ENCODE data around the gene TULP3.
A peak's percentile ranks its signal among the peaks of the same experiment; 100 is the strongest.
"Not testable (repeated sequence)": the region's sequence is repeated elsewhere in the genome, so short reads cannot be mapped to it uniquely, and the experiment has no call there.

The TULP3 gene

DNA sequence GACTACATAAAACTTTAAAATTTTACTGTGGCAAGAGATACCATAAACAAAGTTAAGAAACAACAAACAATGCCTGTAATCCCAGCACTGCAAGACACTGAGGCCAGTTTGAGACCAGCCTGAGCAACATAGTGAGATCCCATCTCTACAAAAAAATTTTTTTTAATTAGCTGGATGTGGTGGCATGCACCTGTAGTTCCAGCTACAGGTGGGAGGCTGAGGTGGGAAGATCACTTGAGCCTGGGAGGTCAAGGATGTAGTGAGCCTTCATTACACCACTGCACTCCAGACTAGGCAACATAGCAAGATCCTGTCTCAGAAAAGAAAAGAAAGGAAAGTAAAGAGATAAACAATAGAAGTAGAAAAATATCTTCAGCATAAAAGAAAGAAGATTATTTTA lies 30.5 kb upstream of the TULP3 start:
- TF ChIP-seq, protein P1, sequence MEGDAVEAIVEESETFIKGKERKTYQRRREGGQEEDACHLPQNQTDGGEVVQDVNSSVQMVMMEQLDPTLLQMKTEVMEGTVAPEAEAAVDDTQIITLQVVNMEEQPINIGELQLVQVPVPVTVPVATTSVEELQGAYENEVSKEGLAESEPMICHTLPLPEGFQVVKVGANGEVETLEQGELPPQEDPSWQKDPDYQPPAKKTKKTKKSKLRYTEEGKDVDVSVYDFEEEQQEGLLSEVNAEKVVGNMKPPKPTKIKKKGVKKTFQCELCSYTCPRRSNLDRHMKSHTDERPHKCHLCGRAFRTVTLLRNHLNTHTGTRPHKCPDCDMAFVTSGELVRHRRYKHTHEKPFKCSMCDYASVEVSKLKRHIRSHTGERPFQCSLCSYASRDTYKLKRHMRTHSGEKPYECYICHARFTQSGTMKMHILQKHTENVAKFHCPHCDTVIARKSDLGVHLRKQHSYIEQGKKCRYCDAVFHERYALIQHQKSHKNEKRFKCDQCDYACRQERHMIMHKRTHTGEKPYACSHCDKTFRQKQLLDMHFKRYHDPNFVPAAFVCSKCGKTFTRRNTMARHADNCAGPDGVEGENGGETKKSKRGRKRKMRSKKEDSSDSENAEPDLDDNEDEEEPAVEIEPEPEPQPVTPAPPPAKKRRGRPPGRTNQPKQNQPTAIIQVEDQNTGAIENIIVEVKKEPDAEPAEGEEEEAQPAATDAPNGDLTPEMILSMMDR (conservative IDR thresholded peaks at IDR 0.05), result no peak
- no peak overlapping the region for H3K27ac ChIP-seq

DNA sequence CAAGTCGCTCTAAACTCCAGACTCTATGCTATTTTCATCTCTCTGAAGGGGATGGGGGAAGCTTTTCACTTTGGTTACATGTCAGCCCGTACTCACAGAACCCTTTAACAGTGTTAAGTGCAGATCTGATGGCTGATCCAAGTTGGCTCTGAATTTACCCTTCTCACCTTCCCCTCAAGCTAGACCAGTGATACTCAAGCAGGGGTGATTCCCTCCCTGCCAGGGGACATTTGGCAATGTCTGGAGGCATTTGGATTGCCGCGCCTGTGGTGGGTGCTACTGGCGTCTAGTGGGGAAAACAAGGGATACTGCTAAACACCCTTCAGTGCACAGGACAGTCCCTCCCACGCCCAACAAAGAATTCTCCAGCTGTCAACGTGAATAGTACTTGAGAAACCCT lies 27.8 kb upstream of the TULP3 start:
- no peak overlapping the region for H3K27ac ChIP-seq
- TF ChIP-seq, protein P1 (conservative IDR thresholded peaks at IDR 0.05), result no peak

DNA sequence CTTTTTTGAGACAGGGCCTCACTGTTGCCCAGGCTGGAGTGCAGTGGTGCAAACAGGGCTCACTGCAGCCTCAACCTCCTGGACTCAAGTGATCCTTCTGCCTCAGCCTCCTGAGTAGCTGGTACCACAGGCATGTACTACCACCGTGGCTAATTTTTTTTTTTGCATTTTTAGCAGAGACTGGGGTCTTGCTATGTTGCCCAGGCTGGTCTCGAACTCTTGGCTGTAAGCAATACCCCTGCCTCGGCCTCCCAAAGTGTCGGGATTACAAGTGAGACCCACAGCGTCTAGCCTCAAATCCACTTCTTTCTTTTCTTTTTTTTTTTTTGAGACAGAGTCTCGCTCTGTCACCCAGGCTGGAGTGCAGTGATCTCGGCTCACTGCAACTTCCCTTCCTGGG lies 27.3 kb upstream of the TULP3 start:
- H3K27ac ChIP-seq, result not testable (repeated sequence)

DNA sequence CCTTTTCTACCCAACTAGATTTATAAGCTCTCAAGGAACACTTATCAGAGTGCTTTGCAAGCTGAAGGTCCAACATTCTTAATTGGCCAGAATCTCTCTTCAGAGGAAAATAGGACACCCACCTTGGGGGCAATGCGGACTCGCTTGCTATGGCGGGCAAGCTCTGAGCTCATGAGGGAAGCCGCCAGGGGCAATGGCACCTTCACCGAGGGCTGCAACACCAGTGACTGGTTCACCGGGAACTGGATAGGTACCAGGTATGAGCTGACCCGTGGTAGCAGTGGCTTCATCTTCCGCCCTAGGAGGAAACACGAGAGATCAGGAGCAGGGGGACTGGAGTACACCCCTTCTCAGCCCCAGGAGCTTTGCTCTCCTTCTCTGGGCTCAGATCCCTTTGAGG lies 26.5 kb upstream of the TULP3 start:
- TF ChIP-seq, protein P1 (conservative IDR thresholded peaks at IDR 0.05), result no peak
- H3K27ac ChIP-seq, result no peak overlapping the region

DNA sequence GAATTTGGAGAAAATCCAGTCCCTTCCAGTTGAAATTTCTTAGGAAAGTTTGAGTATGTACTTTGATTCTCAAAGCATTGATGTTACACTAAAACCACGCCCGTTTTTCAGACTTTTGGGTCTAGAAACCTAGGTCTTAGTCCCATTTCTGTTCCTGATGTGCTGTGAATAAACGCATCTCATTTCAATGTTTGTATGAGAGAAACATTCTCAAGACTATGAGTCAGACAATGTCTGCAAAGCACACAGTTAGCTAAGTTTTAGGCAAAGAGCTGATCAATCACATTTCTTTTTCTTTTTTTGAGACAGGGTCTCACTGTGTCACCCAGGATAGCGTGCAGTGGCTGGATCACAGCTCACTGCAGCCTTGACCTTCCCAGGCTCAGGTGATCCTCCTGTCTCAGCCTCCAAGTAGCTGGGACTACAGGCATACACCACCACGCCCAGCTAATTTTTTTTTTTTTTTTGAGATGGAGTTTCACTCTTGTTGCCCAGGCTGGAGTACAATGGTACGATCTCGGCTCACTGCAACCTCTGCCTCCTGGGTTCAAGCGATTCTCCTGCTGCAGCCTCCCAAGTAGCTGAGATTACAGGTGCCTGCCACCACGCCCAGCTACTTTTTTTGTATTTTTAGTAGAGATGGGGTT lies 21.6 kb upstream of the TULP3 start:
- H3K27ac ChIP-seq, result not testable (repeated sequence)

DNA sequence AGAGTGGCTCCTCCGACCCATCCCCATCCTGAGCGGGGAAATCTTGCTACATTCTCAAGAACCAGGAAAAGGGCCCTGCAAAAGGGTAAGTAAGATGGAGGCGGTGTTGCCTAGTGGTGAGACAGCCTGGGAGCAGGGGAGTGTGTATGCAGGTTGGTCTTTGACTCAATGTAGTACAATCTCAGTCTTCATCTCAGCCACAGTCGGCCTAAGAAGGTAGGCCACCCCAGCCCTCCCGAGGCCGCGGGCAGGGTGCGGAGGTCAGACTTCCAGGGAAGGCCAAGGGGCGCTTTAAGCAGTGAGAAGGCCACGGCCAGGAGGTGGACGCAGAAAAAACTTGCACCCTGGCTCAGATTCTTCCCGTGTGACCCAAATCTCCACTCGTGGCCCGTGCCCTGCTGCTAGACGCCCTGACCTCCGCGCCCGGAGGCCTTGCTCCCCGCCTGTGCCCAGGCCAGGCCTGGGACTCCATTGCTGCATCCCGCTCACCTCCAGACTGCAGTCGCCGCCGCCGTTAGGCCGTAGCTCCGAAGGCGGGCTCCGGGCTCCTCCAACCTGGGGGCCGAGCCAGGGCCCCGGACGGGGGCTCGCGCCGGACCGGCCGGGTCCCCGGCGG lies 14.2 kb upstream of the TULP3 start:
- TF ChIP-seq, protein P1 (conservative IDR thresholded peaks at IDR 0.05), result no peak
- H3K27ac ChIP-seq, result peak overlapping the region; percentile 96

DNA sequence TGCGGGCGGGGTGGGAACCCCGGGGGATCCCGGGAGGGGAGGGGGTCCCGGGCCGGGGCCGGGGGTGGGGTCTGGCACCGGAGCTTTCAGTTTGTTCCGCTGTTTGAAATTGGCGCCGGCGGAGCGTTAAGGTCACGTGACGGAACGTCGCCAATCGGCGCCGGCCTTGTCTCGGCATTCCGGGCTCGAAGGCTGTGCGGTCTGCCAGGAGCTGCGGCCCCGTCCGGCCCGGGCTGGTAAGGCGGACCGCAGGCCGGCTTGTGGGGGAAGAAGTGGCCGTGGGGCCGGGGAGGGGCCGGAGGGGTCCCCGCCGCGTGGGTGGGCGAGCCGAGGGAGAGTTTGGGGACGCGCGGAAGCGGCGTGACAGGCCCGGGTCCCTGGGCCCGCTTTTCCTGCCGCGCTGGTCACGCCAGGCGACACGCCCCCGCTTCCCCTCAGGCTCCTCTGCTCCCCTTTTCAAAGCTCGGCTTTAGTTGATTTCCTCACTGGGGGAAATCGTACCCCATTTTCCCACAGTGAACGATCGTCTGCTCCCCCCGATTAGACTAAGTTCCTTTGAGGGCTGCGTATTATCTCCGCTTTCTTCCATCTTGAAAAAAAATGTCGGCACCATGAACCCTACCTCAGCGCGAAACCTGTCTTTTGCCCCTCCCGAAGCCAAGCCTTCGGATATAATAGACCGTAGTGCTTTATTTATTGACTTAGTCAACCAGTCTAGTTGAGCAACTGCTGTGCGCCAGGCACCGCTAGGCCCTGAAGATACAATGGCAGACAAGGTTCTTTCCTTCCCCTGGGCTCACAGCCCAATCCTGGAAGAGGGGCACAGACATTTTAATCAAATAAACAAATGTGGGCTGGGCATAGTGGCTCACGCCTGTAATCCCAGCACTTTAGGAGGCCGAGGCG lies 13.4 kb upstream of the TULP3 start, which contains the start of the genes FOXM1 and RHNO1:
FOXM1 (minus strand) TSS at position 128 of the 906 bp plus-strand sequence. CDS start 2,696 bp downstream, outside the sequence.
RHNO1 (plus strand) TSS at position 177 of the 906 bp plus-strand sequence. CDS start 8,144 bp downstream, outside the sequence.
- peak within 1 kb of the TSS; percentile 96 for H3K27ac ChIP-seq
- TF ChIP-seq, protein P1 (conservative IDR thresholded peaks at IDR 0.05), result peak; percentile 16; the same call in 1 of the 2 replicates

DNA sequence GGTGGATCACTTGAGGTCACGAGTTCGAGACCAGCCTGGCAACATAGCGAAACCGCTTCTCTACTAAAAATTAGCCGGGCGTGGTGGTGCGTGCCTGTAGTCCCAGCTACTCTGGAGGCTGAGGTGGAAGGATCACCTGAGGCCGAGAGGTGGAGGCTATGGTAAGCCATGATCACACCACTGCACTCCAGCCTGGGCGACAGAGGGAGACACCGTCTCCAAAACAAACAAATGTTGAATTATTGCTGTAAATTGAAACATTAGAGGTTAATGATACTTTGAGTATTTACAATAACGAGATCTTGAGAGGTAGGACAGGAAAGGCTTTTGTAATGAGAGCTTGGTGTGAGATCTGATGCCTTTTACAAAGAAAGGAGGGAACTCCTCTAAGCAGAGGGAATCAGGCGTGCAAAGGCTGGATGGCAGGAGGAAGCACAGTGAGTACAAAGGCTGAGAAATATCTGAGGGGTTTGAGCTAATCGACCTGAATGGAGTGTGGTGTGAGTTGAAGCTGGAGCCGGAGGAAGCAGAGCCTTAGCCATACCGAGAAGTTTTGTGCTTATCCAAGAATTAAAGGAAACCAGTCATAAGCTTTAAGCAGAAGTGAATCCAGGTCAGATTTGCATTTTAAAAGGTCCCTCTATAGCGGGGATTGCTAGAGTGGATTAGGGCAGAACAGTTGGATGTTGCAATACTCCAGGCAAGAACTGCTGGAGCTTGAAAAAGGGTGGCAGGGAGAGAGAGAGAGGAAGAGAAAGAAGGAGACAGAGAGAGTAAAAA lies 12.5 kb upstream of the TULP3 start:
- TF ChIP-seq, protein P1 (conservative IDR thresholded peaks at IDR 0.05), result no peak
- H3K27ac ChIP-seq, result peak overlapping the region; percentile 96

Measured in VCaP (cell line).